Glutamatergic neuron (in vitro differentiated cells): Measurements from ENCODE around the gene CDK8. TPM values are rescaled to one million over a fixed set of nuclear protein-coding genes. Genes with fewer than 3 reads are reported as not detected.
"Not testable (repeated sequence)": the region's sequence is repeated elsewhere in the genome, so short reads cannot be mapped to it uniquely, and the experiment has no call there.

Experiments
- DNase-seq: peaks from one replicate; pipeline ENCODE4 v3.0.0; 2022
- H3K27ac Mint-ChIP-seq: one replicate; pipeline ENCODE4 v1.8.0; 2020; ENCODE audit warnings: mild to moderate bottlenecking, mixed read lengths, inconsistent platforms; ENCODE audit not compliant: unreplicated experiment
- H3K27me3 Mint-ChIP-seq: one replicate; pipeline ENCODE4 v1.8.0; 2020; ENCODE audit warnings: mild to moderate bottlenecking, moderate library complexity, mixed read lengths, inconsistent platforms; ENCODE audit not compliant: unreplicated experiment
- H3K36me3 Mint-ChIP-seq: one replicate; pipeline ENCODE4 v1.8.0; 2020; ENCODE audit warnings: mild to moderate bottlenecking, mixed read lengths, inconsistent platforms; ENCODE audit not compliant: unreplicated experiment
- H3K4me1 Mint-ChIP-seq: one replicate; pipeline ENCODE4 v1.8.0; 2020; ENCODE audit warnings: mild to moderate bottlenecking, low read depth, mixed read lengths, inconsistent platforms; ENCODE audit not compliant: unreplicated experiment
- H3K4me3 Mint-ChIP-seq: one replicate; pipeline ENCODE4 v1.8.0; 2020; ENCODE audit warnings: mild to moderate bottlenecking, mixed read lengths, inconsistent platforms; ENCODE audit not compliant: unreplicated experiment
- H3K9me3 Mint-ChIP-seq: one replicate; pipeline ENCODE4 v1.8.0; 2020; ENCODE audit warnings: mild to moderate bottlenecking, moderate library complexity, mixed read lengths, inconsistent platforms; ENCODE audit not compliant: unreplicated experiment
- total RNA-seq: library from RNA; stranded (reverse); fragmentation: NEBNext Ultra II Directional; extraction: Animal tissue kit (Norgen Biotek cat#: 25700); gene quantifications from one replicate; pipeline ENCODE4 v1.2.1, GENCODE V29; 2021; ENCODE audit not compliant: unreplicated experiment
- TF ChIP-seq, protein P1 (sequence below): fragments of 200-600 bp; sonication (generic); IDR thresholded peaks from one replicate; pipeline ENCODE4 v1.5.0; 2021; ENCODE audit not compliant: partially characterized antibody, unreplicated experiment

CDK8 gene
- total RNA-seq, 1 donor from 2014 or later: 27.9 TPM

DNA sequence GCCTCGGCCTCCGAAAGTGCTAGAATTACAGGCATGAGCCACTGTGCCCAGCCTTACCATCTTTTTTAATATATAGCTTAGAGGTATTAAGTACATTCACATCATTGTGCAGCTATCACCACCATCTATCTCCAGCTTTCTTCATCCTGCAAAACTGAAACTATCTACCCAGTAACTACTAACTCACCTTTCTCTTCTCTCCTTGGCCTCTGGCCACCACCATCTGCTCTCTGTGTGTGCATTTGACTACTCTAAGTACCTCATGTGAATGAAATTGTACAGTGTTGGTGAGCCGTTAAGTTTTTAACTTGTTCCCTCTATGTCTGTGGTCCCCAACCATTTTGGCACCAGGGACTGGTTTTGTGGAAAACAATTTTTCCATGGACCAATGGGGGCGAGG lies 56.1 kb downstream of the CDK8 start:
- TF ChIP-seq, protein P1, sequence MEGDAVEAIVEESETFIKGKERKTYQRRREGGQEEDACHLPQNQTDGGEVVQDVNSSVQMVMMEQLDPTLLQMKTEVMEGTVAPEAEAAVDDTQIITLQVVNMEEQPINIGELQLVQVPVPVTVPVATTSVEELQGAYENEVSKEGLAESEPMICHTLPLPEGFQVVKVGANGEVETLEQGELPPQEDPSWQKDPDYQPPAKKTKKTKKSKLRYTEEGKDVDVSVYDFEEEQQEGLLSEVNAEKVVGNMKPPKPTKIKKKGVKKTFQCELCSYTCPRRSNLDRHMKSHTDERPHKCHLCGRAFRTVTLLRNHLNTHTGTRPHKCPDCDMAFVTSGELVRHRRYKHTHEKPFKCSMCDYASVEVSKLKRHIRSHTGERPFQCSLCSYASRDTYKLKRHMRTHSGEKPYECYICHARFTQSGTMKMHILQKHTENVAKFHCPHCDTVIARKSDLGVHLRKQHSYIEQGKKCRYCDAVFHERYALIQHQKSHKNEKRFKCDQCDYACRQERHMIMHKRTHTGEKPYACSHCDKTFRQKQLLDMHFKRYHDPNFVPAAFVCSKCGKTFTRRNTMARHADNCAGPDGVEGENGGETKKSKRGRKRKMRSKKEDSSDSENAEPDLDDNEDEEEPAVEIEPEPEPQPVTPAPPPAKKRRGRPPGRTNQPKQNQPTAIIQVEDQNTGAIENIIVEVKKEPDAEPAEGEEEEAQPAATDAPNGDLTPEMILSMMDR: no peak

DNA sequence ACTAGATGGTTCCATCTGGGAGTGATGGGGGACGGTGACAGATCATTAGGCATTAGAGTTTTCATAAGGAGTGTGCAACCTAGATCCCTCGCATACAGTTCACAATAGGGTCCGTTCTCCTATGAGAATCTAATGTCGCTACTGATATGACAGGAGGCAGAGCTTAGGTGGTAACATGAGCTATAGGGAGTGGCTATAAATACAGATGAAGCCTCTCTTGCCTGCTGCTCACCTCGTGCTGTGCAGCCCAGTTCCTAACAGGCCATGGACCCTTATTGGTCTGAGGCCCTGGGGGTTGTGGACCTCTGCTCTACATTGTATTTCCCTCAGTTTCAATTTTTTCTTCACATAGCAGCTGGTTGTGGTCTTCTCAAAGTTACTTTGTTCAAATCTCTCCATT lies 56.5 kb downstream of the CDK8 start:
- H3K27ac Mint-ChIP-seq: no peak overlapping the region
- DNase-seq: no peak
- peaks cover 8% of the 10 kb centered on the region for H3K4me1 Mint-ChIP-seq
- H3K27me3 Mint-ChIP-seq: no peaks in the 10 kb centered on the region
- H3K4me3 Mint-ChIP-seq: no peak overlapping the region
- H3K36me3 Mint-ChIP-seq: no peaks in the 10 kb centered on the region
- TF ChIP-seq, protein P1: no peak
- H3K9me3 Mint-ChIP-seq: no peaks in the 10 kb centered on the region

More for the DNA sequence above, 56.1 kb downstream of the CDK8 start:
- no peaks in the 10 kb centered on the region for H3K9me3 Mint-ChIP-seq
- no peaks in the 10 kb centered on the region for H3K36me3 Mint-ChIP-seq
- H3K27me3 Mint-ChIP-seq: no peaks in the 10 kb centered on the region
- H3K4me3 Mint-ChIP-seq: no peak overlapping the region
- H3K4me1 Mint-ChIP-seq: peaks cover 8% of the 10 kb centered on the region
- DNase-seq: no peak
- no peak overlapping the region for H3K27ac Mint-ChIP-seq

DNA sequence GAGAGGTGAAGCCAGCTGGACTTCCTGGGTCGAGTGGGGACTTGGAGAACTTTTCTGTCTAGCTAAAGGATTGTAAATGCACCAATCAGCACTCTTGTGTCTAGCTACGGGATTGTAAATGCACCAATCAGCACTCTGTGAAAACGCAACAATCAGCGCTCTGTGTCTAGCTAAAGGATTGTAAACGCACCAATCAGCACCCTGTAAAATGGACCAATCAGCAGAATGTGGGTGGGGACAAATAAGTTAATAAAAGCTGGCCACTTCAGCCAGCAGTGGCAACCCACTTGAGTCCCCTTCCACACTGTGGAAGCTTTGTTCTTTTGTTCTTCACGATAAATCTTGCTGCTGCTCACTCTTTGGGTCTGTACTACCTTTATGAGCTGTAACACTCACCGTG lies 58.1 kb downstream of the CDK8 start:
- not testable (repeated sequence) for H3K4me3 Mint-ChIP-seq, DNase-seq, H3K36me3 Mint-ChIP-seq, H3K9me3 Mint-ChIP-seq, H3K4me1 Mint-ChIP-seq, H3K27ac Mint-ChIP-seq, H3K27me3 Mint-ChIP-seq

DNA sequence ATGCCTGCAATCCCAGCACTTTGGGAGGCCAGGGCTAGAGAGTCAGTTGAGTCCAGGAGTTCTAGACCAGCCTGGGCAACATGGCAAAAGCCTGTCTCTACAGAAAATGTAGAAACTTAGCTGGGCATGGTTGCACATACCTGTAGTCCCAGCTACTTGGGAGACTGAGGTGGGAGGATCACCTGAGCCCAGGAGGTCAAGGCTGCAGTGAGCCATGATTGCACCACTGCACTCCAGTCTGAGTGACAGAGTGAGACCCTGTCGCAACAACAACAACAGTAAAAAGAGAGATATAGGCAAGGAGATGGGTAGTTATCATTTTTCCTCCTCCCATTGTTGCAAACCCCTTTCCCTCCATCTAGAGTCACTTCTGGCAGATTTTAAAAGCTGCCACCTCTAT lies 62.2 kb downstream of the CDK8 start:
- DNase-seq, H3K4me1 Mint-ChIP-seq, H3K9me3 Mint-ChIP-seq, H3K27ac Mint-ChIP-seq, H3K4me3 Mint-ChIP-seq, H3K36me3 Mint-ChIP-seq, H3K27me3 Mint-ChIP-seq: not testable (repeated sequence)

DNA sequence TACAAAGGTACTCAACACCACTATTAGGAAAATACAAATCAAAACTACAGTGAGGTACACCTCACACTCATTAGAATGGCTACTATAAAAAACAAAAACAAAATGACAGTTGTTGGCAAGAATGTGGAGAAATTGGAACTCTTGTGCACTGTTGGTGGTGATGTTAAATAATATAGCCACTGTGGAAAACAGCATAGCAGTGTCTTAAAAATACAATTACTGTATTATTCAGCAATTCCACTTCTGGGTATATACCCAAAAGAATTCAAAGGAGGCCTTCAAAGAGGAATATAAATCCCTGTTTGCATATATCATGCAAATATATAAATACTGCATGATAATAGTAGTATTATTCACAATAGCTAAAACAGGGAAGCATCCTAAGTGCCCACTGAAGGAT lies 66.8 kb downstream of the CDK8 start:
- no peaks in the 10 kb centered on the region for H3K36me3 Mint-ChIP-seq
- DNase-seq: no peak
- peaks cover 4% of the 10 kb centered on the region for H3K27me3 Mint-ChIP-seq
- TF ChIP-seq, protein P1: no peak
- no peak overlapping the region for H3K27ac Mint-ChIP-seq
- peaks cover 4% of the 10 kb centered on the region for H3K4me1 Mint-ChIP-seq
- no peaks in the 10 kb centered on the region for H3K9me3 Mint-ChIP-seq
- no peak overlapping the region for H3K4me3 Mint-ChIP-seq

DNA sequence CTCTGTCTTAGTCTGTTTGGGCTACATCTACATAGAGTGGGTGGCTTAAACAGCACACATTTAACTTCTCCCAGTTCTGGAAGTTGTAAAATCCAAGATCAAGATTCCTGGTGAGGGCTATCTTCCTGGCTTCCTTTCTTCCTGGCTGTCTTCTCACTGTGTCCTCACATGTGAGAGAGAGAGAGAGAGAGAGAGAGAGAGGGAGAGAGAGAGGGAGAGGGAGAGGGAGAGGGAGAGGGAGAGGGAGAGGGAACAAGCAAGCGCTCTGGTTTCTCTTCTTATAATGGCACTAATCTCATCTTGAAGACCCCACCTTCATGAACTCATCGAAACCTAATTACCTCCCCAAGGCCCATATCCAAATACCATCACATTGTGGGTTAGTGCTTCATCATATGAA lies 69.2 kb downstream of the CDK8 start:
- DNase-seq: no peak
- Mint-ChIP-seq H3K27ac (no peak overlapping the region), H3K36me3 (no peaks in the 10 kb centered on the region), H3K9me3 (no peaks in the 10 kb centered on the region), H3K27me3 (peaks cover 4% of the 10 kb centered on the region), H3K4me3 (no peak overlapping the region), H3K4me1 (peaks cover 4% of the 10 kb centered on the region)
- TF ChIP-seq, protein P1: no peak
